OCI-LY3 (cell line): ENCODE results near the gene SPATS2L.

Experiments
- H2AFZ ChIP-seq: fragments of 200-600, 300-600 bp; shearing (Covaris generic); 2 replicates; pipeline ENCODE4 v1.6.0; 2014; ENCODE audit warnings: antibody characterized with exemption, low read depth, low read length
- H3K27ac ChIP-seq: fragments of 200-600, 300-600 bp; sonication (generic); 2 replicates; pipeline ENCODE4 v1.5.1; 2014; ENCODE audit warnings: mild to moderate bottlenecking, low read length, moderate library complexity, mixed read lengths
- H3K27me3 ChIP-seq: fragments of 200-600, 300-600 bp; sonication (generic); 2 replicates; pipeline ENCODE4 v1.6.1; 2014; ENCODE audit warnings: low read depth, low read length, mixed read lengths
- H3K36me3 ChIP-seq: fragments of 200-600, 300-600 bp; sonication (generic); replicated peaks from 2 replicates; pipeline ENCODE3; 2014; ENCODE audit warnings: low read depth, low read length, mixed read lengths
- H3K4me1 ChIP-seq: fragments of 300-600, 200-600 bp; sonication (generic); 2 replicates; pipeline ENCODE4 v1.6.1; 2014; ENCODE audit warnings: low read length, mixed read lengths
- H3K4me2 ChIP-seq: fragments of 200-600, 300-600 bp; sonication (generic); 2 replicates; pipeline ENCODE4 v1.6.1; 2014; ENCODE audit warnings: low read length, mixed read lengths
- H3K4me3 ChIP-seq: fragments of 300-600, 200-600 bp; sonication (generic); 2 replicates; pipeline ENCODE4 v1.5.1; 2014; ENCODE audit warnings: antibody characterized with exemption, mild to moderate bottlenecking, low read length, moderate library complexity
- H3K79me2 ChIP-seq: fragments of 300-600, 200-600 bp; shearing (Covaris generic); 2 replicates; pipeline ENCODE4 v1.6.1; 2014; ENCODE audit warnings: mild to moderate bottlenecking, low read length, mixed read lengths
- H3K9ac ChIP-seq: fragments of 300-600, 200-600 bp; shearing (Covaris generic); 2 replicates; pipeline ENCODE4 v1.6.0; 2014; ENCODE audit warnings: mild to moderate bottlenecking, low read length, moderate library complexity
- H3K9me3 ChIP-seq: fragments of 200-600, 300-600 bp; shearing (Covaris generic); 2 replicates; pipeline ENCODE4 v1.6.1; 2014; ENCODE audit warnings: low read length, mixed read lengths; ENCODE audit not compliant: insufficient read depth
- H4K20me1 ChIP-seq: fragments of 200-600, 300-600 bp; sonication (generic); 2 replicates; pipeline ENCODE4 v1.6.1; 2016; ENCODE audit warnings: low read length, mixed read lengths; ENCODE audit not compliant: insufficient read depth
- CTCF ChIP-seq: fragments of 200-600, 300-600 bp; sonication (generic); IDR thresholded peaks from 2 replicates; pipeline ENCODE4 v1.5.1; 2014; ENCODE audit warnings: antibody characterized with exemption, low read length, low read depth
- EZH2phosphoT487 ChIP-seq: fragments of 200-600 bp; shearing (Covaris generic); IDR thresholded peaks from 2 replicates; pipeline ENCODE4 v1.6.1; 2018; ENCODE audit warnings: antibody characterized with exemption, mixed run types, low read depth

Gene SPATS2L

GRCh38 chr2:200428961-200429665 lies 122.6 kb downstream of the SPATS2L start:
- Histone ChIP-seq H3K27me3 (no peaks in the 10 kb centered on the region), H3K9ac (no peak overlapping the region), H3K79me2 (no peaks in the 10 kb centered on the region), H3K4me2 (no peak overlapping the region), H3K4me3 (no peak overlapping the region), H2AFZ (no peak overlapping the region), H3K4me1 (no peaks in the 10 kb centered on the region), H3K36me3 (no peaks in the 10 kb centered on the region), H3K27ac (no peak overlapping the region), H3K9me3 (no peaks in the 10 kb centered on the region), H4K20me1 (no peaks in the 10 kb centered on the region)
- TF ChIP-seq CTCF (no peak), EZH2phosphoT487 (no peak)

- Histone ChIP-seq H2AFZ (no peak overlapping the region), H3K27ac (no peak overlapping the region), H3K4me2 (no peak overlapping the region), H3K79me2 (no peaks in the 10 kb centered on the region), H3K36me3 (no peaks in the 10 kb centered on the region), H4K20me1 (no peaks in the 10 kb centered on the region), H3K4me1 (no peaks in the 10 kb centered on the region), H3K9ac (no peak overlapping the region), H3K4me3 (no peak overlapping the region), H3K9me3 (no peaks in the 10 kb centered on the region), H3K27me3 (no peaks in the 10 kb centered on the region)
- no peak for TF ChIP-seq EZH2phosphoT487
- TF ChIP-seq CTCF: no peak
Measured at GRCh38 chr2:200430017-200430416, 123.5 kb downstream of the SPATS2L start.

GRCh38 chr2:200431996-200432705 lies 125.7 kb downstream of the SPATS2L start:
- no peaks in the 10 kb centered on the region for H3K27me3 ChIP-seq
- H3K9ac ChIP-seq: no peak overlapping the region
- H3K4me2 ChIP-seq: no peak overlapping the region
- H3K4me3 ChIP-seq: no peak overlapping the region
- no peaks in the 10 kb centered on the region for H3K9me3 ChIP-seq
- H3K27ac ChIP-seq: no peak overlapping the region
- H4K20me1 ChIP-seq: no peaks in the 10 kb centered on the region
- H2AFZ ChIP-seq: no peak overlapping the region
- H3K4me1 ChIP-seq: no peaks in the 10 kb centered on the region
- TF ChIP-seq EZH2phosphoT487: no peak
- no peak for TF ChIP-seq CTCF
- no peaks in the 10 kb centered on the region for H3K79me2 ChIP-seq
- H3K36me3 ChIP-seq: no peaks in the 10 kb centered on the region

GRCh38 chr2:200435379-200435778 lies 128.9 kb downstream of the SPATS2L start:
- Histone ChIP-seq H3K79me2 (no peaks in the 10 kb centered on the region), H3K4me1 (no peaks in the 10 kb centered on the region), H3K27me3 (no peaks in the 10 kb centered on the region), H3K4me3 (no peak overlapping the region), H3K27ac (no peak overlapping the region), H4K20me1 (no peaks in the 10 kb centered on the region), H3K36me3 (no peaks in the 10 kb centered on the region), H3K9ac (no peak overlapping the region), H2AFZ (no peak overlapping the region), H3K4me2 (no peak overlapping the region), H3K9me3 (no peaks in the 10 kb centered on the region)
- TF ChIP-seq CTCF (no peak), EZH2phosphoT487 (no peak)
